Right lobe of liver (tissue), 6 donors: ENCODE results near the gene TNFAIP8L1. TPM values are rescaled to one million over a fixed set of nuclear protein-coding genes. Genes with fewer than 3 reads are reported as not detected.

ENCODE experiments used
- ATAC-seq, 4 donors: fragments of 200-7000 bp; cut with Tn5 transposase; one replicate each; pipeline ENCODE4 v1.9.1; 2020; ENCODE audit warnings: mild to moderate bottlenecking in 4 of 4, moderate library complexity in 4 of 4
- DNase-seq, 3 donors: peaks; one replicate each; pipeline ENCODE4 v3.0.0-alpha.2; 2020
- H3K27ac ChIP-seq, 3 donors: fragments of 200-600 bp; one replicate each; pipeline ENCODE4 v1.8.0; 2022
- H3K27me3 ChIP-seq, 2 donors: fragments of 200-600 bp; one replicate each; pipeline ENCODE4 v1.8.0; 2022
- H3K36me3 ChIP-seq, 4 donors: fragments of 200-600 bp; sonication (generic) in 1 of 4; one replicate each; pipeline versions ENCODE4 v1.5.1 to v1.8.0; 2017 to 2022; ENCODE audit warnings: control low read depth in 1 of 4
- H3K4me1 ChIP-seq, 4 donors: fragments of 200-600 bp; sonication (generic) in 1 of 4; one replicate each; pipeline versions ENCODE4 v1.5.1 to v1.8.0; 2017 to 2022; ENCODE audit warnings: control low read depth in 1 of 4
- H3K4me3 ChIP-seq, 3 donors: fragments of 200-600 bp; one replicate each; pipeline ENCODE4 v1.8.0; 2022
- H3K9me3 ChIP-seq, 4 donors: fragments of 200-600 bp; sonication (generic) in 1 of 4; one replicate each; pipeline versions ENCODE4 v1.5.1 to v1.8.0; 2017 to 2022; ENCODE audit warnings: control low read depth in 1 of 4
- CTCF ChIP-seq, 4 donors: fragments of 200-600 bp in 3 of 4; fragments of 450-650 bp in 1 of 4; IDR thresholded peaks; one replicate each; pipeline versions ENCODE4 v1.5.1 to v1.8.0; 2016 to 2022; ENCODE audit warnings: antibody characterized with exemption in 4 of 4, mild to moderate bottlenecking in 2 of 4
- POLR2A ChIP-seq: fragments of 450-650 bp; IDR thresholded peaks from one replicate; pipeline ENCODE4 v1.6.1; 2017; ENCODE audit warnings: antibody characterized with exemption, mild to moderate bottlenecking
- WGBS: methylation state at CpG from one replicate; pipeline ENCODE4 v1.1.6; 2018; ENCODE audit warnings: low coverage, low lambda C conversion rate; ENCODE audit not compliant: insufficient coverage; ENCODE audit errors: missing lambda C conversion rate; 5-methylcytosine and 5-hydroxymethylcytosine counted together
- intact Hi-C, 2 donors: fragments of 100-400 bp; cut with DNase I; formaldehyde crosslinking; loops; one replicate each; pipeline versions ENCODE4 v1.11.2 to v1.14.1; 2022
- total RNA-seq, 6 experiments: library from RNA; depleted of rRNA in 2 of 6; stranded (reverse); fragments of >200 nt in 2 of 6; fragmentation: NEBNext Ultra II Directional in 3 of 6; extraction: Animal tissue kit (Norgen Biotek cat#: 25700) in 3 of 6; gene quantifications; one replicate each; pipeline versions ENCODE4 v1.1.0 to v1.2.4, GENCODE V29; 2016 to 2023
- donor health status: DM: no; HTN: yes; CAD: no.
- donor health status: DM: no; HTN: no; CAD: no.
- donor health status: DM: no; HTN: no; CAD: no.
- donor health status: DM: no; HTN: yes; CAD: no.
- donor health status: DM: no; HTN: yes; CAD: no.

Gene TNFAIP8L1
- total RNA-seq, 6 experiments from 2014 or later = 16.6 to 26.4 (median 22.8) TPM

GRCh38 chr19:4597278-4597974 is 41.9 kb upstream of the TNFAIP8L1 start:
- Histone ChIP-seq H3K4me3 (no peak overlapping the region), H3K9me3 (no peaks in the 10 kb centered on the region), H3K27me3 (no peaks in the 10 kb centered on the region), H3K36me3 (no peaks in the 10 kb centered on the region), H3K4me1 (peaks cover 0 to 3% (median 0%) of the 10 kb centered on the region in 4 donors), H3K27ac (no peak overlapping the region)
- TF ChIP-seq POLR2A (no peak), CTCF (IDR thresholded peaks at IDR 0.05) (no peak)
- intact Hi-C loops = no loop called here
- ATAC-seq = peak in 3 of 4 donors; percentile 25 to 36 (median 28)
- DNase-seq = peak in 1 of 3 donors; percentile 54
- WGBS = 9% methylated on average over 11 of the region's 27 CpGs

GRCh38 chr19:4597975-4598671 is 41.2 kb upstream of the TNFAIP8L1 start:
- Histone ChIP-seq H3K4me1 (peaks cover 0 to 3% (median 0%) of the 10 kb centered on the region in 4 donors), H3K27me3 (no peaks in the 10 kb centered on the region), H3K4me3 (no peak overlapping the region), H3K36me3 (no peaks in the 10 kb centered on the region), H3K9me3 (no peaks in the 10 kb centered on the region), H3K27ac (no peak overlapping the region)
- TF ChIP-seq CTCF (IDR thresholded peaks at IDR 0.05) = no peak
- no peak for TF ChIP-seq POLR2A
- DNase-seq (peak in 2 of 3 donors; percentile 64 to 70), ATAC-seq (peak; percentile 43 to 71 (median 69))
- intact Hi-C loops = no loop called here
- WGBS = 5% methylated on average over 17 of the region's 32 CpGs

GRCh38 chr19:4598712-4599111 is 40.6 kb upstream of the TNFAIP8L1 start:
- no peaks in the 10 kb centered on the region for H3K27me3 ChIP-seq
- intact Hi-C loops = no loop called here
- H3K27ac ChIP-seq = no peak overlapping the region
- 11% methylated on average over 12 of the region's 17 CpGs for WGBS
- ATAC-seq (no peak), DNase-seq (no peak)
- no peaks in the 10 kb centered on the region for H3K36me3 ChIP-seq
- peaks cover 0 to 3% (median 0%) of the 10 kb centered on the region in 4 donors for H3K4me1 ChIP-seq
- no peak overlapping the region for H3K4me3 ChIP-seq
- no peak for TF ChIP-seq CTCF (IDR thresholded peaks at IDR 0.05)
- no peak for TF ChIP-seq POLR2A
- H3K9me3 ChIP-seq = no peaks in the 10 kb centered on the region

- no peaks in the 10 kb centered on the region for H3K36me3 ChIP-seq
- H3K27ac ChIP-seq = no peak overlapping the region
- ATAC-seq = no peak
- TF ChIP-seq CTCF (IDR thresholded peaks at IDR 0.05) (no peak), POLR2A (no peak)
- 91% methylated on average over 6 of the region's 10 CpGs for WGBS
- H3K4me1 ChIP-seq = peaks cover 0 to 3% (median 0%) of the 10 kb centered on the region in 4 donors
- no peaks in the 10 kb centered on the region for H3K9me3 ChIP-seq
- no peaks in the 10 kb centered on the region for H3K27me3 ChIP-seq
- intact Hi-C loops = no loop called here
- DNase-seq = no peak
- no peak overlapping the region for H3K4me3 ChIP-seq
Measured at GRCh38 chr19:4600082-4600481, 39.2 kb upstream of the TNFAIP8L1 start.
